OCI-LY1 (cell line): ENCODE results near the gene EPHA8.

Source experiments
- H2AFZ ChIP-seq: fragments of 200-600 bp; sonication (generic), shearing (Covaris generic); 2 replicates; pipeline ENCODE4 v1.6.0; 2014; ENCODE audit warnings: antibody characterized with exemption, mild to moderate bottlenecking, low read length
- H3F3A ChIP-seq: fragments of 200-600 bp; sonication (generic), shearing (Covaris generic); 2 replicates; pipeline ENCODE4 v1.6.0; 2014; ENCODE audit warnings: mild to moderate bottlenecking, antibody characterized with exemption, low read length, moderate library complexity; ENCODE audit not compliant: insufficient read depth
- H3K27ac ChIP-seq: fragments of 200-600 bp; sonication (generic); 2 replicates; pipeline ENCODE4 v1.5.1; 2014; ENCODE audit warnings: low read length, mixed run types, mild to moderate bottlenecking, low read depth; ENCODE audit not compliant: poor library complexity, severe bottlenecking
- H3K27me3 ChIP-seq: fragments of 200-600 bp; sonication (generic); 2 replicates; pipeline ENCODE4 v1.6.0; 2014; ENCODE audit warnings: antibody characterized with exemption, mild to moderate bottlenecking, low read length, moderate library complexity; ENCODE audit not compliant: insufficient read depth
- H3K36me3 ChIP-seq: fragments of 200-600 bp; sonication (generic); 2 replicates; pipeline ENCODE4 v1.6.1; 2014; ENCODE audit warnings: mild to moderate bottlenecking, antibody characterized with exemption, low read length, moderate library complexity, mixed read lengths; ENCODE audit not compliant: insufficient read depth
- H3K4me1 ChIP-seq: fragments of 200-600 bp; sonication (generic); 2 replicates; pipeline ENCODE4 v1.5.1; 2014; ENCODE audit warnings: mild to moderate bottlenecking, low read length, moderate library complexity; ENCODE audit not compliant: insufficient read depth, severe bottlenecking
- H3K4me2 ChIP-seq: fragments of 200-600 bp; sonication (generic), shearing (Covaris generic); 2 replicates; pipeline ENCODE4 v1.6.1; 2014; ENCODE audit warnings: low read length
- H3K4me3 ChIP-seq: fragments of 200-600 bp; sonication (generic); 2 replicates; pipeline ENCODE4 v1.5.1; 2014; ENCODE audit warnings: low read length, low read depth, mild to moderate bottlenecking, mixed read lengths; ENCODE audit not compliant: poor library complexity, severe bottlenecking
- H3K79me2 ChIP-seq: fragments of 200-600 bp; shearing (Covaris generic); 2 replicates; pipeline ENCODE4 v1.6.1; 2016; ENCODE audit warnings: mixed run types, low read length, mixed read lengths; ENCODE audit not compliant: insufficient read depth
- H3K9ac ChIP-seq: fragments of 200-600 bp; sonication (generic), shearing (Covaris generic); 2 replicates; pipeline ENCODE4 v1.6.1; 2014; ENCODE audit warnings: mild to moderate bottlenecking, low read length, mixed read lengths
- H3K9me2 ChIP-seq: fragments of 200-600 bp; sonication (generic), shearing (Covaris generic); 2 replicates; pipeline ENCODE4 v1.6.1; 2014; ENCODE audit warnings: low read depth, mild to moderate bottlenecking, low read length, mixed read lengths
- H3K9me3 ChIP-seq: fragments of 200-600 bp; shearing (Covaris generic); 2 replicates; pipeline ENCODE4 v1.6.1; 2014; ENCODE audit warnings: low read length, mixed read lengths
- H4K20me1 ChIP-seq: fragments of 200-600 bp; sonication (generic), shearing (Covaris generic); 2 replicates; pipeline ENCODE4 v1.6.0; 2016; ENCODE audit warnings: mild to moderate bottlenecking, low read length; ENCODE audit not compliant: insufficient read depth
- CTCF ChIP-seq: fragments of 200-600 bp; sonication (generic), shearing (Covaris generic); IDR thresholded peaks from 2 replicates; pipeline ENCODE4 v1.5.1; 2017; ENCODE audit warnings: mild to moderate bottlenecking, antibody characterized with exemption, low read length, moderate library complexity, mixed read lengths
- EZH2 ChIP-seq: fragments of 200-600 bp; sonication (generic), shearing (Covaris generic); IDR thresholded peaks from 2 replicates; pipeline ENCODE4 v1.8.0; 2017; ENCODE audit warnings: borderline replicate concordance, mixed run types, mild to moderate bottlenecking, antibody characterized with exemption, low read length, moderate library complexity, mixed read lengths

EPHA8 gene

GRCh38 chr1:22550021-22550420 lies 13.3 kb upstream of the EPHA8 start:
- no peak for TF ChIP-seq CTCF
- no peak for TF ChIP-seq EZH2
- Histone ChIP-seq H3K9me2 (no peaks in the 10 kb centered on the region), H3K4me3 (no peak overlapping the region), H3K27me3 (no peaks in the 10 kb centered on the region), H3K27ac (no peak overlapping the region), H3K36me3 (no peaks in the 10 kb centered on the region), H3K4me1 (no peaks in the 10 kb centered on the region), H4K20me1 (no peaks in the 10 kb centered on the region), H3K4me2 (no peak overlapping the region), H3F3A (no peaks in the 10 kb centered on the region), H2AFZ (no peak overlapping the region), H3K9ac (no peak overlapping the region), H3K79me2 (no peaks in the 10 kb centered on the region), H3K9me3 (no peaks in the 10 kb centered on the region)

GRCh38 chr1:22551591-22551990 lies 11.7 kb upstream of the EPHA8 start:
- no peaks in the 10 kb centered on the region for H3K9me3 ChIP-seq
- H3K9ac ChIP-seq: no peak overlapping the region
- no peaks in the 10 kb centered on the region for H3K36me3 ChIP-seq
- TF ChIP-seq EZH2 (no peak), CTCF (no peak)
- H3K4me1 ChIP-seq: no peaks in the 10 kb centered on the region
- H3F3A ChIP-seq: no peaks in the 10 kb centered on the region
- no peaks in the 10 kb centered on the region for H3K27me3 ChIP-seq
- H3K4me2 ChIP-seq: no peak overlapping the region
- H3K4me3 ChIP-seq: no peak overlapping the region
- no peaks in the 10 kb centered on the region for H4K20me1 ChIP-seq
- no peak overlapping the region for H3K27ac ChIP-seq
- H3K79me2 ChIP-seq: no peaks in the 10 kb centered on the region
- H2AFZ ChIP-seq: no peak overlapping the region
- H3K9me2 ChIP-seq: no peaks in the 10 kb centered on the region

GRCh38 chr1:22552021-22552420 lies 11.3 kb upstream of the EPHA8 start:
- Histone ChIP-seq H3K9me3 (no peaks in the 10 kb centered on the region), H3K9me2 (no peaks in the 10 kb centered on the region), H2AFZ (no peak overlapping the region), H3K27me3 (no peaks in the 10 kb centered on the region), H4K20me1 (no peaks in the 10 kb centered on the region), H3K4me3 (no peak overlapping the region), H3K4me1 (no peaks in the 10 kb centered on the region), H3K79me2 (no peaks in the 10 kb centered on the region), H3K36me3 (no peaks in the 10 kb centered on the region), H3K9ac (no peak overlapping the region), H3F3A (no peaks in the 10 kb centered on the region), H3K4me2 (no peak overlapping the region), H3K27ac (no peak overlapping the region)
- TF ChIP-seq CTCF: no peak
- no peak for TF ChIP-seq EZH2
